Cerebellar cortex (tissue), 1 donor: ENCODE results near the gene NRXN3.
"Not testable (repeated sequence)": the region's sequence is repeated elsewhere in the genome, so short reads cannot be mapped to it uniquely, and the experiment has no call there.

Source experiments
- DNase-seq: peaks from one replicate; pipeline ENCODE4 v3.0.0-alpha.2; 2015; ENCODE audit warnings: low spot score

Gene NRXN3

DNA sequence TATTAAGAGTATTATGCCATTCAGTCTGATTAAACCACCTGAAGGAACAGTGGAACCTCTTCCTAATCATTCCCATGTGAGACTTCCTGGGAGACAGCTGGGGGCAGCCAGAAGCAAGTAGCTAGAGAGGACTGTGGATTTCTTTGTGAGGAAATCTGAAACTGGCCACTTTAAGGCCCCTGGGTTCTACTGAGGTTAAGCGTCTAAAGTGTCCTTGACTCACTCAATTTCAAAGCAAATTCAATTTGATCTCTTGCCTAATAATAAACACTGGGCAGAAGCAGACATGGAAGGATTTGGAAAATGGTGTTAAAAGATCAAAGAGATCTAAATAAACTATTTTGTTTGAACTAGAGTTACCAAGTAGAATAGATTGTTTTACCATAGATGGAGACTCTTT lies 909.9 kb downstream of the NRXN3 start:
- DNase-seq, result no peak

DNA sequence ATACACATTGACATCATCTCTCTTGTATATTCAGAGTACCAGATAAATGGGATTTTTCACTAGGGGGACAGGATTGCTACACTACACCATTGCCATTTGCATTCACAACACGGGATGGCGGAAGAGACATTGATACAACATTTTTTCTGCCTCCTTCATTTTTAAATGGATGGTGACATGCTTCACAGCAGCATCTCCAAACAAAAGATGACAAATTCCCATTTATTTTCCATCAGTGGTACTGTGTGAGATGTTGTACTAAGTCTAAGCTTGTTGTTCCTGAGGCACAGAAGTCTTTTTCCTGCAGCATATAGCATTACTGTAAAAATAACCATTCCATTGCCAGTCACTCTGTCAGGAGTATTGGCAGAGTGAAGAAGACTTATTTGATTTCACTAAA lies 912.7 kb downstream of the NRXN3 start:
- no peak for DNase-seq

DNA sequence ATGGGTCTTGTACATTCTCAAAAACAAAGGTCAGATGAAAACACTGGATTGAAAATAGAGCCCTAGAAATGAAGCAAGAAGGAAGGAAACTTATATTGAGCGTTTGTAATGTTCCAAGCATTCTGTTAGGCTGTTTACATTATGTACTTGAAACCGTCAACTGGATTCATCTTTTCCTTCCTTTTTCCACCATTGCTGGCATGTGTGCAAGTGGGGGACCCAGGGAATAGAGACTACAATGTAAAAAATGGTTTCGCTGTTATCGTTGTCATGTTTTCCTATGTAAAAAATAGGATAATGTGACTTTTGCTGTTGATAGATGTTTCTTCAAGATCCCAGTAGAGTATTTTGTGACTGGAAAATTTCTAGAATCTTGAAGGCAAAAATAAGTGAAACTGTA lies 913.2 kb downstream of the NRXN3 start:
- DNase-seq, result no peak

- DNase-seq, result no peak
These were observed 914.7 kb downstream of the NRXN3 start for GRCh38 chr14:79084861-79085260.

DNA sequence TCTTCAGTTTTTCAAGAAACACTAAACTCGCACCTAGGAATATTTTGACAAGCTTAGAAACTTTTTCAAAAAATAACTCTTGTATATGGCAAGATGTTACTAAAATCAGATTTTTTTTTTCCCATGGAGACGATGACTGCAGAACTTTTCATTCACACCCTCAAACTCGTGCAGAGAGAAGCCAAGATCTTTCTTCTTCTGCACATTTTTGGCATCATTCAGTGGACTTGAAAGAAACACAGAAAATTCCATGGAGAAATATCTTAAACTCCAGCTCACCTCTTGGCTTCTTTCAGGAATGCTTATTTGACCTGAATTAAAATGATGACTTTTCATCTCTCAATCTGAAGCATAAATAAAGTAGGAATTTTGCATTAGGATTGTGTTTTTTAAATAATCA lies 919.4 kb downstream of the NRXN3 start:
- no peak for DNase-seq

DNA sequence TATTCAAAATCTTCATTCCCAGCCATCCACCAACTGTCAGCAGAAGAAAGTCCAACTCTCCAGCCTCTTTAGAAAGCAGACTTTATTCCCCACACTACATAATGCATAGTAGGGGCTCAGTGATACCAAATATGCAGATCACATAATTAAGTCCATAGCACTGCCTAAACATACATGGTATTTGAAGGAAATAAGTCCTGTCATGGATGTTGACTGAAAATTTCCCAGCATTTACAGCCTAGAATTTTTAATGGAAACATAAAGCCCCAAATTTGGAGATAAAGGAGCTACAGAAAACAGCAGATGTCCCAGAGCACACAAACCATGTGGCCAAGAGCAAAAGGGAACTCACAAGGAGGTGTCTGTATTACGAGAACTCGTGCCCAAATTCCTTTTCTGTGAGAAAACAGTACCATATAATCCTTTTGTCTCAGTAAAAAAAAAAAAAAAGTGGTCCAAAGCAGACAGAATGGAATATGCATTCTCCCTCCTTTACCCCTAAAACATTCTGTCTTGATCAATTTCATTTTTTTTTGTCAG lies 920.5 kb downstream of the NRXN3 start:
- DNase-seq, result peak; percentile 64

DNA sequence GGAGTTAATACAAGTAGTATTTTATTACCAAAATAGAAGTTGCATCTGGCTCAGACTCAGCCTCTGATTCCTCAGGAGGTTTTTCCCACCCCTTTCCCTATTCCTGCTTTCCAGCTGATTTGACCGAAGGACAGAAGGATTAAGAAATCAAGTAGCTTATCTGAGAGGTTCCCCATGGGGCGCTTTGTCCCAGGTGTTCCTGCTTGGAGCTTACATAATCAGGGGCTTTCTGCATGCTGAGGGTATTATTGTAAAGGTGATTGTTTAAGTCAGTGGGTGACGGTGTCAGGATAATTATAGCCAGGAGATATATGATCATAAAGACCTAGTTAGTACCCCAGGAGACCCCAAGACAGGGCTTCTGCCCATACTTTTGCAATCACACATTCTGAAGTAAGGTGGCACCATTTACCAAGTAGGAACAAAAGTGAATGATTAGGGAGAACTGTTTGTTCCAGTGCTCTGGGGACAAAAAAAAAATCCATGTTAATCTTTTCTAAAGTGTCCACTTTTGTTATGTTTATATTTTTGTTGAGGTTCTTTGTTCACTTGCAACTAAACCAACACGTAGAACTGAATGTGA lies 921.3 kb downstream of the NRXN3 start:
- DNase-seq, result peak; percentile 9

- no peak for DNase-seq
These were observed 923.4 kb downstream of the NRXN3 start for GRCh38 chr14:79093531-79093930.

GRCh38 chr14:79094951-79095350 lies 924.8 kb downstream of the NRXN3 start:
- DNase-seq, result no peak

- DNase-seq, result no peak
These were observed 926.6 kb downstream of the NRXN3 start for GRCh38 chr14:79096811-79097210.

GRCh38 chr14:79098324-79098723 lies 928.2 kb downstream of the NRXN3 start:
- DNase-seq, result no peak

DNA sequence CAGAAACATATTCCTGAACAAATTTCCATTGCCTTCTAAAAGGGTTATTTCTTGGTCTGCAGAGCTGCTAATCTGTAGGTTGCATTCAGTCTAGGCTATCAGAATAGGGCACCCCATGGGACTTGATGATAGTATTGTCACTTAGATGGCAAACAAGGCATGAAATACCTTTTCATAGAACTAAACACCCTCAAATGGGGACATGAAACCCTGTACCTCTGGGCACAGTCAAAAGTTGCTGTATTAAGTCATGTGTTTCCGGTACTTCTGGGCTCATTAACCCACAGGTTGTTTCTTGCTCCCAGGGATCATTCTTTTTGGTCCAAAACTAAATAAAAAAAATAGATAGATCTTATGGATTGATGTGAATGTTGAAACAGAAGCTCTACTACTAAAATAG lies 930.4 kb downstream of the NRXN3 start:
- DNase-seq, result no peak

DNA sequence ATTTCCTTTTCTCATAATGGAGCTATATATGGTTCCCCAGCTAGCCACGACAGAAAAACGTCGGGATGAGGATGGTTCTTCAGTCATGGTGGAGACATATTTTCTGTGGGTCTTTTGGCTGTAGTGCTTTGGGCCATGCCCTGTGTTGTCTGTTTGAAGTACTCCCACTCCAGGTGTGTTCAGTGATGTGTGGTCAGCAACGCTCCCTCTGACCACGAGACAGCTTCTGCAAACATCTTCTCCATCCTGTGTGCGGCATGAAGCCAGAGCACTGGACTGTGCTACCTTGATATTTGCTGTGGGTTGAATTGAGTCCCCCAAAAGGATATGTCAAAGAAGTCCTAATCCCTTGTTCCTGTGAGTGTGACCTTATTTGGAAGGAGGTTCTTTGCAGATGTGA lies 931.2 kb downstream of the NRXN3 start:
- DNase-seq, result no peak

DNA sequence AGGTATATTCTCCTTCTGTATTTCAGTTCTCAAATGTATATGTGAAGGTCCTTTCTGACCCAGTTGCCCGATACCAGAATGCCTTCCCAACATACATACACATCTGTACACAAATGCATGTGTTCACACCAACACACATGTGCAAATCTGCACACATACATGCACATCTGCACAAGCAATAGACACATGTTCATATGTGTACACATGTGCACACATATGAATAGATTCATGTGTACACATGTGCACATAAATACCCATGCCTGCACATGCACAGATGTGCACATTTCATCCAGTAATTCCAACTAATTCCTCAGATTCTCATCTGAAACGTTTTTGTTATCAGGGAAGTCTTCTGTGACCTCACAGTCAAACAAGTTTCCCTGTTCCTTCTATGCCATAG lies 933.6 kb downstream of the NRXN3 start:
- no peak for DNase-seq

DNA sequence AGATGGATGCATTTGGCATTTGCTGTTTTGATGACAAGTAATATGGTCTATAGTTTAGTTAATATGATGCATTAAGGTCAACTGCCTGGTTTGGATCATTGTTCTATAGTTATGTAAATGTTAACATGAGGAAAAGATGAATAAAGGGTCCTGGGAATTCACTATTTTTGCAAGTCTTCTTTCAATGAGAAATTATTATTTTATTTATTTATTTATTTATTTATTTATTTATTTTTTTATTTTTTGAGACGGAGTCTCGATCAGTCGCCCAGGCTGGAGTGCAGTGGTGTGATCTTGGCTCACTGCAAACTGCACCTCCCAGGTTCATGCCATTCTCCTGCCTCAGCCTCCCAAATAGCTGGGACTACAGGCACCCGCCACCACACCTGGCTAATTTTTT lies 940.4 kb downstream of the NRXN3 start:
- DNase-seq, result not testable (repeated sequence)

DNA sequence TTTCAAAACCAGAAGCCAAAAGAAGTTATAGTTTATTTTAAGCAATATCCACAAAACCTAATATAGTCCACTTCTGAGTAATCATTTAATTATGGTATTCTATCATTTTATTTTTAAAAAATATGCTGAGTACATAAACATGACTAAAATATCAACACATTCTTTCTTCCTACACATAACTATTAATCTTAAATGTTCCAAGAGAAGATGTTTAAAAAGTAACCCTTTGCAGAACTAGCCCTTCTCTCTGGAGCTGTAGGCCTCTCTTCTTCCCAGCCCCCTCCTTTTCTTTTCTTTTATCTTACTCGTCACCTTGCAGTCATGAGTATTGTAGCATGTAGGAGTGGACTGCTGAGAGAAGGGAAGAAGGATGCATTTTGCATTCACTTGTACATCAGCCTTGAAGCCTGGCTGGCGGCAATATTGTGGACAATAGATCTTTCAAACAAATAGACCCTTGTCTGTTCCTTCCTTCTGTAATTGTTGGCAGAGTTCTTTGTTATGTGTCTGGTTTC lies 941.9 kb downstream of the NRXN3 start:
- DNase-seq, result no peak

DNA sequence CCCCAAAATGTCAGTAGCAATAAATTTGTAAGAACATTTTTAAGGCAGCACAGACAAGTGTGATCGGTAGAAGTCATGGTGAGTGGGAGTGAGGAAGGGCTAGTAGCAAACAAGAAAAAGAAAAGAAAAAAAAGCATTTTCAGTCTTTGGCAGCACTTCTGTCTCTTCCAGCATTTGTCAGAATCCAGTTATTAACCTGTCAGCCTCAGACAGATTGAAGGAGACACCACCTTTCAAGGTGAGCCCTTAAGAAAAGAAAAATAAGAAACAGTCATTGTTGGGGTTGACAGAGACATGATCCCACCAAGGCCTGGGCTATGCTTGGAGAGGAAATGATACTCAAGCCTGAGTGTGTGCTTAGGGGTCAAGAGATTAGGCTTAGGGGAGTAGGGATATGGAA lies 947.4 kb downstream of the NRXN3 start:
- no peak for DNase-seq

DNA sequence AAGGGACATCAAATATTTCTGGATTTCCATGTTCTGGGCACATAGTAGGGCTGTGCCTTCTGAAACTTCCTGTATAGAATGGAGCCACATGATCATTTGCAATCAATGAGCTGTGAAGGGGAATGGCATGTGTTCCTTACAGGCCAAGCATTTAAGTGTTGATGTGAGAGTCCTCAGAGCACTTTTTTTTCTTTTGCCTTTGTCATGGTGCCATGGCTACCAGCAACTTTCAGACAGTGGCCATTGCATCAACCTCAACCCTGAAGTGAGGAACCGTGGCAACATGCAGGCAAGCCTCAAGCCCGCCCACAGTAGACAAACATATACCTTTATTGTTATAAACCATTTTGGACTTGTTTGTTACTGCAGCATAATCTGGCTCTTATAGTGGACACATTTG lies 948.1 kb downstream of the NRXN3 start:
- DNase-seq, result no peak

DNA sequence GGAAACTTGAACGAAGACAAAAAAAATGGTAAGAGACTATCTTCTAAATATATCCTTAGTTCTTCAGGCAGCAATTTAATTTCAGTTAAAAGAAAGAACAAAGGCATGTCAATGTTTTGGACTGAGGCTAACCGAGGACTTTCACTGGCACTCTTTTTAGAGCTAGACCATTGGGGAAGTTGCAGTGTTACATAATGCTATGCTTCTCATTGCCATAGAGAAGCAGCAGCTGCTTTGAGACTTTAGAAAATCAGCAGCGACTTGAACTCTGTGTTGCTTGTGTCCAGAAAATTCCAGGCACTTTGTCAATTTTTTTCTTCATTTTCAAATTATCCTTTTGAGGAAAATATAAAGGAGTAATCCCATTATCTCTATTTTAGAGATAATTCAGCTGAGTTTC lies 964.2 kb downstream of the NRXN3 start:
- DNase-seq, result peak; percentile 26

DNA sequence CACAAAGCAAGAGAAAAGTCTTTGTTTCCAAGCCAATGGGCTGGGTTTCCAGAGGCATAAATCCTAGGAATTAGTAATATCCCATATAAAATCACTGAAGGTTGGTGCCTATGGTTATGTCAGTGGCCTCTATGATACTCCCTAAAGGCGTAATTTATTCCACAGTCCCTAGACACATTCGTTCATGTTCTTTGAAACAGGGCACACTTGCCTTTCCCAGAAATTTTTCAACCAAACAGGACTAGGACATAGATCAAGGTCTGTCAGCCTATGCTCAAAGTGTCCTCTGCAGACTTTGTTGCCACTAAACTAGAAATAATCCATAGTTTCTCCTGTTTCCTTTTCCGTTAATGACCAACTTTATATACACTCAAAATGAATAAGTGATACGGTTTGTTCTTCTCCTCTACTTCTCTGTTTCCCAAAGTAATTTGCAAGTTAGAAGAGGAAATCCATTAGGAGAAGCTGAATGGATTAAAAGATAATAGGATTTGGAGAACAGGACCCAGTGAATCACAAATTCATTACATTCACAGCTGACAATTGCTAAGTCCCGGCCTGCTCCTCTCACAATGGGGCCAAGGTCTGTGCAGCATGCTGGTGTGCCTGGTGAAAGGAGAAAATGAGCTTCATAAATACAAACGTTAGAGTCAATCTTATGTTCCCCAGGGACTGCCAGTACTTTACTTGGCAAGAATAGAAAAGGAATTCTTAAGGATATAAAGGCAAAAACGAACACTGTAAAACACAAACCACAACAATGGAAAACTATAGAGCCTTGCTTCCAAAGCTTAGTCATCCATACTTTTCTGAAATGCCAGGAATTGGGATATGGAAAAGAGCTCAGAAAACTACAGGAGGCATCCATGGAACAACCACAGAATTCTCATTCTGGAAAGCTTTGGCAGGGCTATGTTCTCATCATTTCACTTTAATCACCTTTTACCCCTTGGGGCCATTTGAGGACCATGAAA lies 966.2 kb downstream of the NRXN3 start:
- no peak for DNase-seq

- peak; percentile 89 for DNase-seq
These were observed 966.9 kb downstream of the NRXN3 start for GRCh38 chr14:79137045-79137430.

GRCh38 chr14:79137836-79138235 lies 967.7 kb downstream of the NRXN3 start:
- DNase-seq, result no peak

DNA sequence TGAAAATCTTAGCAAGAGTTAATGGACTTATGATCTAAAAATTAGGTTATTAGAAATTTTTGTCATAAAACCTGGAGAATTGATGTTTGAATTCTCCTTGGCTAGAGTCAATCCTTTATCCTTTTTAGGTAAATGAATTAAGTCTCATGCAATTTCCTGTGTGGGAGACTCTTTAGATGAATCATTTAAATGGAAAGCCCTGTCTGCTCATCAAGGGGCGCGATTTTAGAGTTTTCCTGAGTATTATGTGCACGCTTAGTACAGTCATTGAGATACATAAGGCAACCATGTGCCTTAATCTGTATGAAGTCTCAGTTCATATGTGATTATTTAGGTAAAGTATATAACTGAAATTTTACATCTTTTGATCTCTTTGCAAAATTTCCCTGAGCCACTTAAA lies 974.7 kb downstream of the NRXN3 start:
- DNase-seq, result no peak
